Epithelial cell of prostate (primary cell): ENCODE measurements around the gene TBC1D16.
"Not testable (repeated sequence)": the region's sequence is repeated elsewhere in the genome, so short reads cannot be mapped to it uniquely, and the experiment has no call there.

Experiments used
- DNase-seq: peaks from one replicate; pipeline ENCODE4 v3.0.0-alpha.2; 2011; ENCODE audit warnings: low read depth, low spot score
- H3K27ac ChIP-seq: fragments of 450-650 bp; 2 replicates; pipeline ENCODE4 v1.5.1; 2017; ENCODE audit warnings: mild to moderate bottlenecking

The TBC1D16 gene

GRCh38 chr17:80006339-80006720 lies 29.3 kb downstream of the TBC1D16 start:
- no peak overlapping the region for H3K27ac ChIP-seq
- no peak for DNase-seq

GRCh38 chr17:80005360-80006338 lies 30.0 kb downstream of the TBC1D16 start:
- DNase-seq: no peak
- no peak overlapping the region for H3K27ac ChIP-seq

DNA sequence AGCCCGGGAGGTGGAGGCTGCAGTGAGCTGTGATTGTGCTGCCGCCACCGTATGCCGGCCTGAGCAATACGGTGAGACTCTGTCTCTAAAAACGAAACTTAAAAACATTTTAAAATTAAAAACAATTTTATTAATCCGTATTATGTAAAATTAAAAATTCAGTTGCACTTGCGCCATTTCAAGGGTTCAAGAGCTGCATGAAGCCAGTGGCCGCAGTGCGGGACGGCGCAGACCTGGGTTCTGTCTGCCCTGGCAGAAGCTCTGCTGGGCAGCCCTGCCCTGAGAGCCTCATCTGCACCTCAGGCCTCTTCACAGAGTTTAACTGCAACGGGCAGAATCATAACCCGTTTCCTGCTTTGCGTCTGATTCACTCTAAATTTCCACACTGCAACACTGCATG lies 31.7 kb downstream of the TBC1D16 start:
- H3K27ac ChIP-seq: no peak overlapping the region

GRCh38 chr17:80002690-80003490 lies 32.8 kb downstream of the TBC1D16 start:
- no peak for DNase-seq
- H3K27ac ChIP-seq: no peak overlapping the region

More for the DNA sequence above, 31.7 kb downstream of the TBC1D16 start:
- DNase-seq: no peak

GRCh38 chr17:80002070-80002641 lies 33.5 kb downstream of the TBC1D16 start:
- DNase-seq: no peak
- no peak overlapping the region for H3K27ac ChIP-seq

- DNase-seq: no peak
- H3K27ac ChIP-seq: no peak overlapping the region
Measured at GRCh38 chr17:80000981-80001775, 34.5 kb downstream of the TBC1D16 start.

DNA sequence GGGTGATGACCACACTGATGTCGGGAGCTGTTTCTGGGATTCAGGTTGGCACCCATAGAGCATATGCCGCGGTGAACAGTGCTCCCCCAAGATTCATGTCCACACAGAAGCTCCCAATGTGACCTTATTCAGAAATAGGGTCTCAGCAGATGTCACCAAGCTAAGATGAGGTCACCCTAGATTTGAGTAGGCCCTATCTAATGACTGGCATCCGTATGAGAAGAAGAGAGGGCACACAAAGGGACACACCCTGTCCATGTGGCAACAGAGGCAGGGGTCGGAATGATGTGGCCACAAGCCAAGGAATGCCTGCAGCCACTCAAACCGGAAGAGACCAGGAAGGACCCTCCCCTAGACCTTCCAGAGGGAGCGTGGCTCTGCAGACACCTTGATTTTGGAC lies 35.5 kb downstream of the TBC1D16 start:
- no peak for DNase-seq
- no peak overlapping the region for H3K27ac ChIP-seq

- DNase-seq: no peak
- H3K27ac ChIP-seq: no peak overlapping the region
Measured at GRCh38 chr17:79997011-79997660, 38.5 kb downstream of the TBC1D16 start.

DNA sequence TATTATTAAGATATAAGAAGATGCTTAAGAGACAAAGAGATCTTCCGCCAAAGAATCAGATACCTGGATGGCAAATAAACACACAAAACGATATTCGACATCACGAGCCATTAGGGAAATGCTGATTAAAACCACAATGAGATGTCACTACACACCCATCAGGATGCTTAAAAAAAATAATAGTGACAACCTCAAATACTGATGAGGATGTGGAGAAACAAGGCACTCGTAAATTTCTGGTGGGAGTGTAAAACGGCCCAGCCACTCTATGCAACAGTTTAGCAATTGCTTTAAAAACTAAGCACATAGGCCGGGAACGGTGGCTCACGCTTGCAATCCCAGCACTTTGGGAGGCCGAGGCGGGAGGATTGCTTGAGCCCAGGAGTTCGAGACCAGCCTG lies 39.4 kb downstream of the TBC1D16 start:
- H3K27ac ChIP-seq: no peak overlapping the region
- no peak for DNase-seq

DNA sequence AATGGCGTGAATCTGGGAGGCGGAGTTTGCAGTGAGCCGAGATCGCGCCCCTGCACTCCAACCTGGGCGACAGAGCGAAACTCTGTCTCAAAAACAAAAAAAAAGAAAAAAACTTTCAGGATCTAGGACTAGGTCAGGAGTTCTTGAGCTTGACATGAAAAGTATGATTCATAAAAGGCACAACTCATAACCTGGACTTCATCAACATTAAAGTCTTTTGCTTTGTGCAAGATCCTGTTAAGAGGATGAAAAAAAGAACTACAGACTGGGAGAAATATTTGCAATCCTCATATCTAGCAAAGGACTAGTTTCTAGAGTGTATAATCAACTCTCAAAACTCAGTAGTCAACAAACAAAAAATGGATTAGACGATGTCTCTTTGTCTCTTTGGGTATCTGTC lies 40.0 kb downstream of the TBC1D16 start:
- H3K27ac ChIP-seq: peak overlapping the region; percentile 0

GRCh38 chr17:79994602-79995001 lies 41.1 kb downstream of the TBC1D16 start:
- DNase-seq: no peak

More for the DNA sequence above, 40.0 kb downstream of the TBC1D16 start:
- DNase-seq: no peak

GRCh38 chr17:79994228-79994569 lies 41.5 kb downstream of the TBC1D16 start:
- peak overlapping the region; percentile 96 for H3K27ac ChIP-seq
- not testable (repeated sequence) for DNase-seq

More at GRCh38 chr17:79994602-79995001, 41.1 kb downstream of the TBC1D16 start:
- H3K27ac ChIP-seq: peak overlapping the region; percentile 96

- peak overlapping the region; percentile 96 for H3K27ac ChIP-seq
Measured at GRCh38 chr17:79993390-79994227, 42.1 kb downstream of the TBC1D16 start.

GRCh38 chr17:79992649-79993389 lies 42.9 kb downstream of the TBC1D16 start:
- DNase-seq: no peak
- H3K27ac ChIP-seq: peak overlapping the region; percentile 96

More at GRCh38 chr17:79993390-79994227, 42.1 kb downstream of the TBC1D16 start:
- DNase-seq: peak; percentile 48

- DNase-seq: no peak
- H3K27ac ChIP-seq: peak overlapping the region; percentile 96
Measured at GRCh38 chr17:79991924-79992648, 43.6 kb downstream of the TBC1D16 start.

DNA sequence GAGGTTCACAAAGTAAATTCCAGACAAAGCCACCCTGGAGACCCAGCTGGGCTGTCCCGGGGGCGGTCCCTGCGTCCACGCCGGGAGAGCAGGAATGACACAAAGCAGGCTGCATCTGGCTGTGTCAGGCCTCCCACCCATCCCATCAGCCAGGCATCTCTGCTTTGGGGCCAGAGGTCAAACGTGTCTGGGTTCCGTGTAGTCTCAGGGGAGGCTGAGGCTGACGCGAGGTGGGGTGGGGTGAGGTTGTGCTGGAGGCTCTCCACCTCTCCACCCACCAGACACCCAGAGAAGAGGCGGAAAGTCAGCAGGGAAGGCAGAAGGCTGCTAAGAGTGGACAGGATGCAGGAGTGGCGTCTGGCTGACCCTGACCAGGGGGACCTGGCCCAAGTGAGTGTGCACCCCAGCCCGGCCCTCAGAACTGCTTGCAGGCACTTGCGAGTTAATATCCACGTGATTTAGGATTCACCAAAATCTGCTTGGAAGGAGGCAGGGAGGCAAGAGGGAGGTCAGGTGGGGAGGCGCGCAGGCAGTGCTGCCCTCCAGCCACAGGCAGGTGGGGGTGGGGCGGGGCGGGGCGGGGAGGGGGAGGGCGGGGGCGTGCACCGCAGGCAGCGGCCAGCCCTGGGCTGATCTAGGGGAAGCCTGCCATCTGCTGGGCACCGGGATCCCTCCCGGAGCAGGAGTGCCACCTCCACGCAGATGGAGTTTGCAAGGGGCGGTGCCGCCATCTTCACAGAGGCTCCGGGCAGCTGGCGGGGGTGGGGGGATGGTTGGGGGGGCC lies 44.3 kb downstream of the TBC1D16 start:
- peak; percentile 20 for DNase-seq
- peak overlapping the region; percentile 96 for H3K27ac ChIP-seq
